GM12878 (cell line): ENCODE data around the gene COL4A2. TPM values are rescaled to one million over a fixed set of nuclear protein-coding genes. Genes with fewer than 3 reads are reported as not detected.
A peak's percentile ranks its signal among the peaks of the same experiment; 100 is the strongest.

ENCODE experiments used
- BCL11A ChIP-seq: IDR thresholded peaks from 2 replicates; pipeline ENCODE4 v1.6.1; 2011; ENCODE audit warnings: low read depth, low read length
- BMI1 ChIP-seq: fragments of 450-650 bp; IDR thresholded peaks from 2 replicates; pipeline ENCODE4 v1.6.1; 2016; ENCODE audit warnings: mild to moderate bottlenecking, moderate library complexity, borderline replicate concordance
- EED ChIP-seq: sonication (generic); IDR thresholded peaks from 2 replicates; pipeline ENCODE4 v1.6.1; 2016; ENCODE audit warnings: antibody characterized with exemption, low read depth
- EP300 ChIP-seq, 2 experiments: fragments of 150-350 bp in 1 of 2; IDR thresholded peaks; 2 replicates each; pipeline ENCODE4 v1.6.1; 2011 to 2012; ENCODE audit warnings: low read depth in 2 of 2, low read length in 2 of 2, borderline replicate concordance in 1 of 2, improper control_type of control experiment in 1 of 2, inconsistent platforms in 1 of 2; ENCODE audit not compliant: control insufficient read depth in 1 of 2
- FOXK2 ChIP-seq: fragments of 450-650 bp; IDR thresholded peaks from 2 replicates; pipeline ENCODE4 v1.6.1; 2017; ENCODE audit warnings: mild to moderate bottlenecking, moderate library complexity
- GATAD2B ChIP-seq: fragments of 450-650 bp; conservative IDR thresholded peaks from 2 replicates; pipeline ENCODE4 v1.6.1; 2017; ENCODE audit warnings: low read depth, mild to moderate bottlenecking, moderate library complexity
- KAT2A ChIP-seq: conservative IDR thresholded peaks from 2 replicates; pipeline ENCODE4 v1.6.1; 2011; ENCODE audit warnings: low read depth, low read length; ENCODE audit not compliant: control insufficient read depth
- MTA2 ChIP-seq: fragments of 450-650 bp; IDR thresholded peaks from 2 replicates; pipeline ENCODE4 v1.6.1; 2016; ENCODE audit warnings: low read depth, mild to moderate bottlenecking, moderate library complexity
- NFIC ChIP-seq: IDR thresholded peaks from 2 replicates; pipeline ENCODE4 v1.6.1; 2012; ENCODE audit warnings: low read depth, mild to moderate bottlenecking, inconsistent platforms, low read length, moderate library complexity
- NFXL1 ChIP-seq: fragments of 450-650 bp; IDR thresholded peaks from 2 replicates; pipeline ENCODE4 v1.6.1; 2017; ENCODE audit warnings: antibody characterized with exemption, mild to moderate bottlenecking, borderline replicate concordance
- PAX5 ChIP-seq: IDR thresholded peaks from 2 replicates; pipeline ENCODE4 v1.6.1; 2011; ENCODE audit warnings: low read depth, low read length, borderline replicate concordance
- POU2F2 ChIP-seq: IDR thresholded peaks from 3 replicates; pipeline ENCODE4 v1.6.1; 2011; ENCODE audit warnings: low read depth, mild to moderate bottlenecking, low read length, borderline replicate concordance
- PRDM15 ChIP-seq: fragments of 450-650 bp; formaldehyde crosslinking; IDR thresholded peaks from 2 replicates; pipeline ENCODE4 v1.4.0; 2020; ENCODE audit warnings: mild to moderate bottlenecking, moderate library complexity
- RAD51 ChIP-seq: fragments of 450-650 bp; IDR thresholded peaks from 2 replicates; pipeline ENCODE4 v1.6.1; 2016; ENCODE audit warnings: moderate library complexity, mild to moderate bottlenecking, inconsistent platforms
- SMAD5 ChIP-seq: IDR thresholded peaks from 2 replicates; pipeline ENCODE4 v1.6.1; 2016; ENCODE audit warnings: antibody characterized with exemption, low read depth
- SMC3 ChIP-seq: IDR thresholded peaks from 2 replicates; pipeline ENCODE4 v1.6.1; 2011; ENCODE audit warnings: low read length, improper control_type of control experiment, borderline replicate concordance
- WRNIP1 ChIP-seq: IDR thresholded peaks from 2 replicates; pipeline ENCODE4 v1.6.1; 2011; ENCODE audit warnings: low read depth, low read length, improper control_type of control experiment, borderline replicate concordance
- YBX1 ChIP-seq: fragments of 450-650 bp; IDR thresholded peaks from 2 replicates; pipeline ENCODE4 v1.6.1; 2016; ENCODE audit warnings: antibody characterized with exemption
- ZBTB11 ChIP-seq: fragments of 450-650 bp; formaldehyde crosslinking; IDR thresholded peaks from 2 replicates; pipeline ENCODE4 v1.5.0; 2022; ENCODE audit warnings: mild to moderate bottlenecking, missing genetic modification characterization
- ZNF217 ChIP-seq: fragments of 450-650 bp; IDR thresholded peaks from 2 replicates; pipeline ENCODE4 v1.6.1; 2017; ENCODE audit warnings: antibody characterized with exemption, mild to moderate bottlenecking
- ZNF24 ChIP-seq: fragments of 450-650 bp; IDR thresholded peaks from 2 replicates; pipeline ENCODE4 v1.6.1; 2017; ENCODE audit warnings: antibody characterized with exemption, mild to moderate bottlenecking
- polyA plus RNA-seq, 11 experiments: library from polyadenylated mRNA; depleted of rRNA in 4 of 11; unstranded in 6 of 11; stranded (reverse) in 5 of 11; fragments of >200 nt; fragmentation: Nextera tagmentation in 4 of 11; fragmentation: Illumina TruSeq in 1 of 11; extraction: Ambion mirVana in 4 of 11; extraction: Trizol in 1 of 11; gene quantifications; 1 replicate in 1 of 11; 2 replicates in 10 of 11; pipeline versions ENCODE4 v1.2.1 to v1.2.3, GENCODE V29; 2011 to 2016; ENCODE audit warnings: inconsistent platforms in 2 of 11, missing spikeins in 2 of 11, low read depth in 1 of 11
- total RNA-seq, 4 experiments: library from RNA; depleted of rRNA in 3 of 4; stranded (reverse); fragments of >200 nt in 3 of 4; fragmentation: Illumina TruSeq in 1 of 4; extraction: Trizol in 1 of 4; gene quantifications; 2 replicates each; pipeline versions ENCODE4 v1.2.1 to v1.2.3, GENCODE V29; 2013 to 2021
- TF ChIP-seq, protein P1 (sequence below): IDR thresholded peaks from 2 replicates; pipeline ENCODE4 v1.6.1; 2011; ENCODE audit warnings: low read depth, low read length, improper control_type of control experiment, borderline replicate concordance

COL4A2 gene
- total and polyA plus RNA-seq, 10 of the 15 experiments (the other 5 are each of a cell fraction or from before 2014, with no cell fraction given) = 0.16 to 1.6 (median 0.62) TPM; not detected in 3

GRCh38 chr13:110525328-110526319, 218.5 kb downstream of the COL4A2 start (continued):
- no peak for TF ChIP-seq FOXK2
- no peak for TF ChIP-seq ZBTB11 (CRISPR knock-in tag)
- TF ChIP-seq SMAD5 = no peak
- TF ChIP-seq NFXL1 = no peak
- TF ChIP-seq ZNF24 = no peak
- no peak for TF ChIP-seq NFIC
- no peak for TF ChIP-seq RAD51
- no peak for TF ChIP-seq BMI1
- peak; percentile 10; the same call in 1 of the 2 replicates for TF ChIP-seq PAX5
- TF ChIP-seq KAT2A = no peak
- TF ChIP-seq SMC3 = peak; percentile 30; the same call in 1 of the 2 replicates
- 0 out of 2 replicates have a peak, but pooled peaks have one; percentile 20 for TF ChIP-seq BCL11A
- TF ChIP-seq POU2F2 = peak; percentile 30; the same call in 1 of the 3 replicates
- no peak for TF ChIP-seq MTA2
- no peak for TF ChIP-seq WRNIP1
- peak in 1 of 2 experiments; percentile 60; a peak in 1 of 4 replicates for TF ChIP-seq EP300 (IDR thresholded peaks at IDR 0.05; ENCODE audit: borderline replicate concordance in 1 of 2, control insufficient read depth in 1 of 2, low read depth in 2 of 2, low read length in 2 of 2)
- peak; percentile 88 for TF ChIP-seq EED
- TF ChIP-seq ZNF217 = no peak
- TF ChIP-seq GATAD2B = no peak
- TF ChIP-seq YBX1 = no peak
- TF ChIP-seq, protein P1, sequence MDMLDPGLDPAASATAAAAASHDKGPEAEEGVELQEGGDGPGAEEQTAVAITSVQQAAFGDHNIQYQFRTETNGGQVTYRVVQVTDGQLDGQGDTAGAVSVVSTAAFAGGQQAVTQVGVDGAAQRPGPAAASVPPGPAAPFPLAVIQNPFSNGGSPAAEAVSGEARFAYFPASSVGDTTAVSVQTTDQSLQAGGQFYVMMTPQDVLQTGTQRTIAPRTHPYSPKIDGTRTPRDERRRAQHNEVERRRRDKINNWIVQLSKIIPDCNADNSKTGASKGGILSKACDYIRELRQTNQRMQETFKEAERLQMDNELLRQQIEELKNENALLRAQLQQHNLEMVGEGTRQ = no peak
- no peak for TF ChIP-seq PRDM15 (CRISPR knock-in tag)
